HepG2 (cell line): ENCODE results near the gene CTNNA2. TPM values are rescaled to one million over a fixed set of nuclear protein-coding genes. Genes with fewer than 3 reads are reported as not detected.

Experiments
- ATAC-seq: fragments of 200-7000 bp; cut with Tn5 transposase; 3 replicates; pipeline ENCODE4 v1.9.1; 2020; ENCODE audit warnings: mild to moderate bottlenecking, moderate library complexity
- BruUV-seq: library from RNA; stranded (reverse); fragments of 400-500 nt; replicated peaks from 2 replicates; lab custom pipeline; 2021; lab: Mats Ljungman, UMichigan
- CTCF ChIA-PET: fragments of 300-600 bp; formaldehyde crosslinking; extraction: SDS; loops from one replicate; lab custom pipeline; 2021; ENCODE audit warnings: low total read pairs, inconsistent platforms, low intra/inter-chr PET ratio; lab: Yijun Ruan, JAX
- POLR2A ChIA-PET: fragments of 350-600 bp; sonication (Branson Sonifier 250); formaldehyde crosslinking; loops from one replicate; lab custom pipeline; 2020; ENCODE audit warnings: antibody characterized with exemption, inconsistent platforms; lab: Yijun Ruan, JAX
- DNase-seq: peaks from one replicate; pipeline ENCODE4 v3.0.0-alpha.2; 2015; ENCODE audit warnings: low spot score
- FAIRE-seq: peaks from 3 replicates; lab custom pipeline; 2011; peaks lifted over from hg19 to GRCh38; lab: Jason Lieb, UNC
- H2AFZ ChIP-seq: one replicate; pipeline ENCODE4 v1.6.1; 2011; ENCODE audit warnings: low read length, inconsistent platforms
- H3K27ac ChIP-seq: fragments of 300-600 bp; 3 replicates; pipeline ENCODE4 v1.8.0; 2011; ENCODE audit warnings: mixed run types, mild to moderate bottlenecking, mixed read lengths, low read length, inconsistent platforms; ENCODE audit not compliant: insufficient read depth; ENCODE audit errors: extremely low read length
- H3K27me3 ChIP-seq, 2 experiments: fragments of 200-600 bp in 1 of 2; 2 replicates in 1 of 2; 3 replicates in 1 of 2; pipeline versions ENCODE4 v1.6.0 to v1.8.0; 2011; ENCODE audit warnings: low read length in 2 of 2, mild to moderate bottlenecking in 2 of 2, moderate library complexity in 2 of 2, inconsistent platforms in 1 of 2; ENCODE audit not compliant: insufficient read depth in 2 of 2, control insufficient read depth in 1 of 2
- H3K36me3 ChIP-seq, 2 experiments: fragments of 200-600 bp in 1 of 2; replicated peaks in 1 of 2; 2 replicates in 1 of 2; 3 replicates in 1 of 2; pipeline versions ENCODE4 v1.5.1 to v1.8.0; 2011; ENCODE audit warnings: low read length in 2 of 2, inconsistent platforms in 1 of 2; ENCODE audit not compliant: insufficient read depth in 2 of 2, control insufficient read depth in 1 of 2
- H3K4me1 ChIP-seq: 2 replicates; pipeline ENCODE4 v1.5.1; 2012; ENCODE audit warnings: low read length, inconsistent platforms; ENCODE audit not compliant: insufficient read depth
- H3K4me2 ChIP-seq: 2 replicates; pipeline ENCODE4 v1.6.0; 2011; ENCODE audit warnings: low read depth, low read length, inconsistent platforms
- H3K4me3 ChIP-seq, 3 experiments: fragments of 200-600 bp in 1 of 3; sonication (generic), shearing (Covaris generic) in 1 of 3; replicated peaks in 1 of 3; 2 replicates each; pipeline ENCODE4 v1.5.1; 2011 to 2016; ENCODE audit warnings: low read length in 3 of 3, inconsistent platforms in 2 of 3, low read depth in 2 of 3, mild to moderate bottlenecking in 2 of 3, control low read depth in 1 of 3, mixed read lengths in 1 of 3; ENCODE audit not compliant: insufficient read depth in 1 of 3
- H3K79me2 ChIP-seq: one replicate; pipeline ENCODE4 v1.6.1; 2011; ENCODE audit warnings: low read length, inconsistent platforms; ENCODE audit not compliant: insufficient read depth
- H3K9ac ChIP-seq: 2 replicates; pipeline ENCODE4 v1.6.0; 2011; ENCODE audit warnings: mild to moderate bottlenecking, low read depth, low read length, inconsistent platforms; ENCODE audit not compliant: insufficient read depth
- H3K9me3 ChIP-seq: 2 replicates; pipeline ENCODE4 v1.5.1; 2012; ENCODE audit warnings: mild to moderate bottlenecking, low read length
- H4K20me1 ChIP-seq: 2 replicates; pipeline ENCODE4 v1.6.0; 2011; ENCODE audit warnings: inconsistent platforms, mild to moderate bottlenecking, low read length, moderate library complexity; ENCODE audit not compliant: insufficient read depth
- CBX5 ChIP-seq: sonication (generic); formaldehyde crosslinking; IDR thresholded peaks from 2 replicates; pipeline ENCODE4 v1.4.0; 2020; ENCODE audit warnings: missing genetic modification reagents, borderline replicate concordance
- CENPX ChIP-seq: sonication (generic); formaldehyde crosslinking; IDR thresholded peaks from 2 replicates; pipeline ENCODE4 v1.9.0; 2021; ENCODE audit warnings: mild to moderate bottlenecking, missing genetic modification reagents, moderate library complexity
- FLYWCH1 ChIP-seq: sonication (generic); formaldehyde crosslinking; IDR thresholded peaks from 2 replicates; pipeline ENCODE4 v1.8.1; 2023; ENCODE audit warnings: mild to moderate bottlenecking, missing genetic modification reagents
- FOXP1 ChIP-seq, 2 experiments: fragments of 450-650 bp in 1 of 2; IDR thresholded peaks; 2 replicates each; pipeline ENCODE4 v1.6.1; 2017 to 2018; ENCODE audit warnings: antibody characterized with exemption in 1 of 2
- MIER3 ChIP-seq: IDR thresholded peaks from 2 replicates; pipeline ENCODE4 v1.6.1; 2016; ENCODE audit warnings: missing compliant biosample characterization, borderline replicate concordance
- PRDM10 ChIP-seq: sonication (generic); formaldehyde crosslinking; IDR thresholded peaks from 2 replicates; pipeline ENCODE4 v1.4.0; 2020; ENCODE audit warnings: low read depth, missing genetic modification reagents
- SIN3A ChIP-seq: IDR thresholded peaks from 2 replicates; pipeline ENCODE4 v1.6.1; 2011; ENCODE audit warnings: low read depth, mild to moderate bottlenecking, control low read depth, low read length, borderline replicate concordance
- SOX6 ChIP-seq, 2 experiments: fragments of 450-650 bp in 1 of 2; sonication (generic) in 1 of 2; formaldehyde crosslinking in 1 of 2; IDR thresholded peaks; 2 replicates each; pipeline versions ENCODE4 v1.4.0 to v1.6.1; 2017 to 2020; ENCODE audit warnings: antibody characterized with exemption in 1 of 2, mild to moderate bottlenecking in 1 of 2, missing genetic modification reagents in 1 of 2
- XBP1 ChIP-seq: sonication (generic); formaldehyde crosslinking; IDR thresholded peaks from 2 replicates; pipeline ENCODE4 v1.5.0; 2020; ENCODE audit warnings: missing genetic modification reagents
- ZBTB43 ChIP-seq: sonication (generic); formaldehyde crosslinking; conservative IDR thresholded peaks from 2 replicates; pipeline ENCODE4 v1.4.0; 2020; ENCODE audit warnings: missing genetic modification reagents
- ZNF3 ChIP-seq: IDR thresholded peaks from 2 replicates; pipeline ENCODE4 v1.7.0; 2017; ENCODE audit warnings: inconsistent platforms
- ZNF784 ChIP-seq: sonication (generic); formaldehyde crosslinking; IDR thresholded peaks from 2 replicates; pipeline ENCODE4 v1.5.1; 2020; ENCODE audit warnings: missing genetic modification reagents, mild to moderate bottlenecking, borderline replicate concordance
- ZXDC ChIP-seq: sonication (generic); formaldehyde crosslinking; IDR thresholded peaks from 2 replicates; pipeline ENCODE4 v1.5.0; 2020; ENCODE audit warnings: mild to moderate bottlenecking, missing genetic modification reagents
- WGBS: methylation state at CpG from one replicate; pipeline ENCODE4 v1.1.6; 2017; ENCODE audit warnings: low lambda C conversion rate; 5-methylcytosine and 5-hydroxymethylcytosine counted together
- in situ Hi-C: cut with HindIII; loops from 2 replicates; pipeline ENCODE4 v1.10.0; 2017; ENCODE audit warnings: low pct_unique_long_range_greater_than_20kb; ENCODE audit not compliant: extremely low pct_ligation_motif_present
- intact Hi-C: fragments of 100-400 bp; cut with micrococcal nuclease; formaldehyde crosslinking; loops from one replicate; pipeline ENCODE4 v1.10.0; 2022; ENCODE audit not compliant: unreplicated experiment
- polyA plus RNA-seq, 8 experiments: library from polyadenylated mRNA; depleted of rRNA in 3 of 8; stranded (reverse) in 7 of 8; unstranded in 1 of 8; fragments of >200 nt; fragmentation: Illumina TruSeq in 4 of 8; extraction: Trizol in 4 of 8; gene quantifications; 2 replicates each; pipeline versions ENCODE4 v1.2.1 to v1.2.3, GENCODE V29; 2011 to 2016; ENCODE audit warnings: low read depth in 4 of 8, missing spikeins in 1 of 8, mixed read lengths in 1 of 8; ENCODE audit not compliant: insufficient read depth in 1 of 8
- total RNA-seq, 5 experiments: library from RNA; depleted of rRNA; stranded (reverse); fragments of >200 nt; fragmentation: Illumina TruSeq; extraction: Trizol; gene quantifications; 2 replicates each; pipeline ENCODE4 v1.2.3, GENCODE V29; 2016; ENCODE audit warnings: low read depth in 1 of 5

The CTNNA2 gene
- total and polyA plus RNA-seq, 2 of the 13 experiments (the other 11 are each of a cell fraction or from before 2014, with no cell fraction given): not detected

GRCh38 chr2:80413136-80413535 lies 900.3 kb downstream of the CTNNA2 start (continued):
- TF ChIP-seq FLYWCH1 (CRISPR knock-in tag) (no peak), ZNF3 (CRISPR knock-in tag) (no peak), FOXP1 (IDR thresholded peaks at IDR 0.05) (no peak), FOXP1 (CRISPR knock-in tag; IDR thresholded peaks at IDR 0.05) (no peak), CBX5 (CRISPR knock-in tag) (no peak), XBP1 (CRISPR knock-in tag) (no peak)

- no peaks in the 10 kb centered on the region for H3K36me3 ChIP-seq
- no peak for DNase-seq
- intact Hi-C loops: loop anchor here (1.0 kb wide), 1 partner anchor 33 kb away; no protein-coding TSS in a partner anchor
- no peaks in the 10 kb centered on the region for H3K4me1 ChIP-seq
- no peak for TF ChIP-seq ZNF784 (CRISPR knock-in tag)
- TF ChIP-seq ZXDC (CRISPR knock-in tag): no peak
- TF ChIP-seq PRDM10: no peak
- no peak for TF ChIP-seq SOX6 (IDR thresholded peaks at IDR 0.05)
- TF ChIP-seq SOX6 (CRISPR knock-in tag; IDR thresholded peaks at IDR 0.05): no peak
- TF ChIP-seq SIN3A: no peak
- TF ChIP-seq CENPX (CRISPR knock-in tag): no peak
- TF ChIP-seq ZBTB43 (CRISPR knock-in tag): no peak
- no peak for TF ChIP-seq MIER3
- WGBS: 51% methylated on average over 1 of the region's 1 CpG
- ChIA-PET CTCF (no interaction called here), POLR2A (no interaction called here)
- BruUV-seq: no TSS peak
- no peak overlapping the region for H2AFZ ChIP-seq
- no peak for ATAC-seq
- no peak for FAIRE-seq
- no peak overlapping the region for H3K4me2 ChIP-seq
- no peak overlapping the region for H3K27ac ChIP-seq
- H3K4me3 ChIP-seq: no peak overlapping the region
- in situ Hi-C loops: no loop called here
- peaks cover 81% of the 10 kb centered on the region for H3K9me3 ChIP-seq
- no peak overlapping the region for H3K9ac ChIP-seq
- no peaks in the 10 kb centered on the region for H4K20me1 ChIP-seq
- no peaks in the 10 kb centered on the region for H3K79me2 ChIP-seq
- H3K27me3 ChIP-seq: no peaks in the 10 kb centered on the region
Measured at GRCh38 chr2:80417737-80418136, 904.9 kb downstream of the CTNNA2 start.
